ENCODE data around the gene GET3. TPM values are rescaled to one million over a fixed set of nuclear protein-coding genes. Genes with fewer than 3 reads are reported as not detected.
A peak's percentile ranks its signal among the peaks of the same experiment; 100 is the strongest.

The GET3 gene
- total and polyA plus RNA-seq, 2 of the 13 experiments (the other 11 are each of a cell fraction or from before 2014, with no cell fraction given): 57.7 to 59.4 TPM

- TF ChIP-seq ZBTB46 (CRISPR knock-in tag; IDR thresholded peaks at IDR 0.05; ENCODE audit: borderline replicate concordance): no peak
- TF ChIP-seq REL (CRISPR knock-in tag; conservative IDR thresholded peaks at IDR 0.05): no peak
- TF ChIP-seq MTERF4 (CRISPR knock-in tag; IDR thresholded peaks at IDR 0.05): no peak
- no peak for TF ChIP-seq ZNF850 (CRISPR knock-in tag; conservative IDR thresholded peaks at IDR 0.05)
- TF ChIP-seq ZKSCAN8 (CRISPR knock-in tag; IDR thresholded peaks at IDR 0.05; ENCODE audit: borderline replicate concordance): no peak
- TF ChIP-seq ZNF749 (CRISPR knock-in tag; IDR thresholded peaks at IDR 0.05; ENCODE audit: borderline replicate concordance): no peak
- TF ChIP-seq MAFF (IDR thresholded peaks at IDR 0.05; ENCODE audit: low read depth, low read length): no peak
- no peak for TF ChIP-seq HNRNPLL (IDR thresholded peaks at IDR 0.05; ENCODE audit: low read depth, low read length, poor library complexity, severe bottlenecking)
- no peak for TF ChIP-seq MED13 (CRISPR knock-in tag; IDR thresholded peaks at IDR 0.05)
- TF ChIP-seq ZNF180 (CRISPR knock-in tag; IDR thresholded peaks at IDR 0.05; ENCODE audit: borderline replicate concordance, low read depth): no peak
- TF ChIP-seq ZNF30 (CRISPR knock-in tag; IDR thresholded peaks at IDR 0.05): no peak
- TF ChIP-seq EEA1 (CRISPR knock-in tag; IDR thresholded peaks at IDR 0.05; ENCODE audit: borderline replicate concordance): no peak
- TF ChIP-seq RFXANK (CRISPR knock-in tag; IDR thresholded peaks at IDR 0.05): no peak
- peak; percentile 46 for TF ChIP-seq ARID4A (CRISPR knock-in tag; IDR thresholded peaks at IDR 0.05; ENCODE audit: borderline replicate concordance)
- TF ChIP-seq ZFAT (CRISPR knock-in tag; conservative IDR thresholded peaks at IDR 0.05): no peak
- peak; percentile 59; the same call in 1 of the 2 replicates for TF ChIP-seq ZNF414 (CRISPR knock-in tag; IDR thresholded peaks at IDR 0.05)
- TF ChIP-seq KDM5A (IDR thresholded peaks at IDR 0.05; ENCODE audit: borderline replicate concordance, low read length): no peak
- no peak for TF ChIP-seq CEBPB (IDR thresholded peaks at IDR 0.05; ENCODE audit: borderline replicate concordance, low read depth, low read length)
- TF ChIP-seq ZNF552 (CRISPR knock-in tag; IDR thresholded peaks at IDR 0.05; ENCODE audit: borderline replicate concordance): no peak
- TF ChIP-seq GATA4 (IDR thresholded peaks at IDR 0.05; ENCODE audit: borderline replicate concordance, low read depth): no peak
- no peak for TF ChIP-seq KDM1A (CRISPR knock-in tag; IDR thresholded peaks at IDR 0.05)
- no peak for TF ChIP-seq ZNF878 (CRISPR knock-in tag; IDR thresholded peaks at IDR 0.05)
Measured at GRCh38 chr19:12778017-12778904, 41.0 kb downstream of the GET3 start (continued).

Measured in HepG2 (cell line).